HG03025 (cell line): ENCODE measurements around the gene EEF1A2.
"Not testable (repeated sequence)": the region's sequence is repeated elsewhere in the genome, so short reads cannot be mapped to it uniquely, and the experiment has no call there.

Experiments
- ATAC-seq: cut with Tn5 transposase; IDR thresholded peaks from one replicate; pipeline ENCODE4 v1.9.1; 2021; ENCODE audit warnings: mild to moderate bottlenecking, moderate library complexity; ENCODE audit not compliant: unreplicated experiment, low FRiP score

Gene EEF1A2

GRCh38 chr20:63488315-63489251, 10.3 kb downstream of the EEF1A2 start:
- no peak for ATAC-seq

GRCh38 chr20:63487781-63488241, 11.1 kb downstream of the EEF1A2 start:
- ATAC-seq = no peak

- no peak for ATAC-seq
Observed at GRCh38 chr20:63487116-63487764, 11.6 kb downstream of the EEF1A2 start.

- no peak for ATAC-seq
Observed at GRCh38 chr20:63486300-63486855, 12.5 kb downstream of the EEF1A2 start.

- no peak for ATAC-seq
Observed at GRCh38 chr20:63484651-63485403, 14.1 kb downstream of the EEF1A2 start.

- no peak for ATAC-seq
Observed at GRCh38 chr20:63484236-63484635, 14.6 kb downstream of the EEF1A2 start.

- no peak for ATAC-seq
Observed at GRCh38 chr20:63483834-63484233, 15.0 kb downstream of the EEF1A2 start.

- ATAC-seq = no peak
Observed at GRCh38 chr20:63482021-63482587, 16.8 kb downstream of the EEF1A2 start.

GRCh38 chr20:63481503-63481902, 17.4 kb downstream of the EEF1A2 start:
- ATAC-seq = no peak

GRCh38 chr20:63479695-63480419, 19.0 kb downstream of the EEF1A2 start:
- ATAC-seq = not testable (repeated sequence)

GRCh38 chr20:63478346-63479302, 20.3 kb downstream of the EEF1A2 start:
- ATAC-seq = no peak

- ATAC-seq = no peak
Observed at GRCh38 chr20:63477944-63478343, 20.9 kb downstream of the EEF1A2 start.

GRCh38 chr20:63477061-63477616, 21.7 kb downstream of the EEF1A2 start:
- no peak for ATAC-seq

GRCh38 chr20:63475209-63475608, 23.7 kb downstream of the EEF1A2 start:
- ATAC-seq = no peak

GRCh38 chr20:63473555-63474449, 25.1 kb downstream of the EEF1A2 start:
- ATAC-seq = no peak

- no peak for ATAC-seq
Observed at GRCh38 chr20:63472862-63473390, 26.0 kb downstream of the EEF1A2 start.
